Stimulated activated CD4-positive, alpha-beta T cell treated with anti-CD3 and anti-CD28 coated beads, Interleukin-1b, Interleukin-23, amount 100 ng/mL, for 48 hours (primary cell): Measurements from ENCODE around the gene SLC22A17.

Source experiments
- DNase-seq: peaks from one replicate; pipeline ENCODE4 v3.0.0-alpha.2; 2020

SLC22A17 gene

GRCh38 chr14:23302290-23303225 is 50.1 kb downstream of the SLC22A17 start, which contains the start of gene PPP1R3E:
PPP1R3E (minus strand) TSS chr14:23302859; CDS start chr14:23302576, 283 bp downstream.
- DNase-seq = peak; percentile 90

DNA sequence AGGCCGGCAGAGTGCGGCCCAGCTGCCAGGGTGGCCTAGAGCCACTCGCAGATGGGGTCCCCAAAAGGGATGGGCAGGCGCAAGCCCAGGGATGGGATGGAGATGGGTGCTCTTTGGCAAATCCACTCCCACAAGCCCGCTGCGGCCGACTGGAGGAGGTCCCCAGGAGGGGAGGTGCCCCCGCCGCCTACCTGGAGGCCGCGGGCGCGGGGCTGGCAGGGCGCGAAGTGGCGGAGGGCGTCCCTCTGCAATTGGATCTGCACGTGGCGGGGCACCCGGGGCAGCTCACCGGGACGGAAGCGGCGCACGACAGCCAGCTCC is 50.8 kb downstream of the SLC22A17 start:
- DNase-seq = no peak

DNA sequence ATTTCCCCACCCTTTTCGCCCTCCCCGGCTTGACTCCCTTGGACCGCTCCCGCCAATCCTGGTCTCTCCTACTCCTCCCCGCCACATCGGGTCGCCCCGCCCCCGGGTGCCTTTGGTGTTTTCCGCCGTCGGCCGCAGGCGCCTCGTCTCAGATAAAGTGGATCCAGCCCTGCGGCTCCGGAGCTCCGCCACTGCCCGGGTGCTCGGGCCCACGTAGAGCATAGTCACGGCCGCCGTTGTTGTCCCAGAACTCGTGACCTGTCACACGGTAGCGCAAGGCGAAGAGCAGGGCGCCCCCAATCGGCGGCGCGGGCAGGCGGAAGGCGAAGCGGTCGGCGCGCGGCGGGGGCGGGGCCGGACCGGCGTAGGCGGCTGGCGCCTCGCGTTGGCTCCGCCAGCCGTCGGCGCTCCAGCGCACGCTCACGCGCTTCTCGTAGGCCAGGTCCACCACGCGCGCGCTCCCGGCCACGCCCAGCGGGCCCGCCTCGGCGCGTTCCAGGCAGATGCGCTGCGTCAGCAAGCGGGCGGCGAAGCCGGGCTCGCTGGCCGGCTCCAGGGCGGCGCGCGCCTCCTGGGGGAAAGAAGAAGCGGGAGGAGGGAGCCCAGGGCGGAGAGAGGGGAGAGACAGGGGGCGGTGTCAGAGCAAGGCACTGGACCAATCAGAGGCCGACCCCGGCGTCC is 51.3 kb downstream of the SLC22A17 start:
- peak; percentile 97 for DNase-seq

DNA sequence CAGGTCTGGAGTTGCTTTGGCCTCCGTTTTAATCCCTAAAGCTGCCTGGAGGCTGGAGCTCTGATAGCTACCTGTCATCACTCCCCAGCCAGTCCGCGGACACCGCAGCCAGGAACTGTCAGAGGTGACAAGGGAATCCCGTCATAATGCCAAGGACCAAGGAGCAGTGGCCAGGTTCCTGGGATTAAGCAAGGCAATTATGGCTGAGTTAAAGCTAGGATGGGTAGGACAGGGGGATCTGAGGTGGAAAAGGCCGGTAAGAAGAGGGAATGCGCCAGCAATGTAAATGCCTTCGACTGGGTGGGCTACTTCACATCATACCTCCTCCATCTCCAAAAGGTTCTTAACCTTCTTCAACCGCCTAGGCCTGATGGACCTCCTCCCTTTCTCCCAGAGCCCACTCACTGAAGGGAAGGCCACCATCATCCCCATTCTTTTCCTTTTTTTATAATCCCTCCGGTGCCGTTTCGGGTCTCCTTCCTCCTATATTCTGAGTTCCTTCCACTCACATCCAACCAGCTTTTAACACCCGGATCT is 51.9 kb downstream of the SLC22A17 start:
- peak; percentile 15 for DNase-seq

DNA sequence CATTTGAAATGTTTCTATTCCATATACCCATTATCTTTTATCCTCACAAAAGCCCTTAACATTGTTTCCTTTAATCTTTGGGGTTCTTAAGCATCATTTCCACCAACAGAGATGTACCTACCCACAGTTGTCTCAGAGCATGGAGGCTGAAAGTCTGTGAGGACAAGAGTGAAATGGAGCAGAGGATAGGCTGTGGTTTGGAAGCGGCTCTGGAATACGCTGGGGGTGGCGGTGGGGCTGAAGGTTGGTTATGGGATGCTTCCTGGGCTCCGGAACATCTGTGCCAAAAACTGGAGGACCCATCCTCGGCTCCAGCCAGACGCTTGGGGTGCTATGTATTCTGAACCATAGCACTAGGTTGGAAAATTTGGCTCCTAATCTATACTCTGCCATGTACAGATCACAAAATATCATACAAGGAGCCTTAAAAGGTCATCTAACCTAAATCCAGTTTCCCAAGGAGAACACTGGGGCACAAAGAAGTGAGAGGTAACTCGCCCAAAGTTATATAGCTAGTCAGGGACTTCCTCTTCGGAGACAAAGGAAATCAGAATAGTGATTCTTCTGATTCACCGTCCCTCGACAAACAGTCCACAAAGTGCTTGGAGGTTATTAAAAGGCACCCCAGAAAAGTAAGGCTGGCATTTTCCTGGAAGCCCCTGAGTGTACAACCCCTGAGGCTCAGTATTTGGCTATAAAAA is 52.6 kb downstream of the SLC22A17 start:
- no peak for DNase-seq

DNA sequence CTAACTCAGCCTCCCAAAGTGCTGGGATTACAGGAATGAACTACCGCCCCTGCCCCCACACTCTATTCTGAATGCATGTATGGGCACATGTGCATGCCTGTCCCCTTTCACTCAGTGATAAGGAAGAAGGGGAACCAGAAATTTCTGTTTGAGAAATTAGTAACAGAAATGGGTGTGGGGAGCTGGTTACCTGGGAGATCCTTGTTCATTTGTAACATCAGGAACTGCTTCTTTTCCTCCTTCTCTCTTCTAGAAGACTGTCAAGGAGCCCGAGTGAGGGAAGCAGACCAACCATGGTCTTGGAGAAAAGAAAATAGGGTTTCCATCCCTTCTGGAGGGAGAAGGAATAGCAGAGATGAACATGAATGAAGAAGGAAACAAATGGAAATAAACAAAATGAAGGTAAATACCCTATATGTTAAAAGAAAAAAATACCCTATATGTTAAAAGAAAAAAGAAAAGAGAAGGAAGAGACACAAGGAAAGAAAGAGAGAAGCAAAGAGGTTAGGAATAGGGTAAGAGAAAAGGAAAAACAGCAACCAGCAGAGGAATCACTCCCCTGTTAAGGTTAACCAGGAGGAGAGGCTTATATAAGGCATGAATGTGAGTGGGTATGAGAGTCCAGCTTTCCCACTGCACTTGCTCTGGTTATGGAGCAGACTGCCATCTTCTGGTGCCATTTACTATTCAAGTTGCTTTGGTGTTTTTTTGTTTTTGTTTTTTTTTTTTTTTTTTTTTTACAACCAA is 53.3 kb downstream of the SLC22A17 start:
- no peak for DNase-seq

GRCh38 chr14:23297611-23298277 is 54.9 kb downstream of the SLC22A17 start:
- no peak for DNase-seq

GRCh38 chr14:23297096-23297495 is 55.6 kb downstream of the SLC22A17 start:
- DNase-seq = no peak
